Eye (tissue), 1 donor: ENCODE data around the gene RAB3IL1.
"Not testable (repeated sequence)": the region's sequence is repeated elsewhere in the genome, so short reads cannot be mapped to it uniquely, and the experiment has no call there.

Experiments
- DNase-seq: peaks from one replicate; pipeline ENCODE4 v3.0.0-alpha.2; 2015

Gene RAB3IL1

GRCh38 chr11:61917334-61918109, at the start of gene RAB3IL1:
Gene RAB3IL1 (minus strand): TSS chr11:61917566. CDS start chr11:61917367, 199 bp downstream.
- peak; percentile 74 for DNase-seq

GRCh38 chr11:61966734-61967115, 49.4 kb upstream of the RAB3IL1 start:
- DNase-seq = no peak

GRCh38 chr11:61964666-61965271, 47.4 kb upstream of the RAB3IL1 start:
- not testable (repeated sequence) for DNase-seq

- DNase-seq = no peak
Observed at GRCh38 chr11:61964058-61964665, 46.8 kb upstream of the RAB3IL1 start.

- DNase-seq = no peak
Observed at GRCh38 chr11:61963282-61964057, 46.1 kb upstream of the RAB3IL1 start.

- DNase-seq = no peak
Observed at GRCh38 chr11:61963016-61963281, 45.6 kb upstream of the RAB3IL1 start.

GRCh38 chr11:61962213-61963015, 45.0 kb upstream of the RAB3IL1 start:
- no peak for DNase-seq

- no peak for DNase-seq
Observed at GRCh38 chr11:61961570-61962212, 44.3 kb upstream of the RAB3IL1 start.

- DNase-seq = no peak
Observed at GRCh38 chr11:61960532-61960931, 43.2 kb upstream of the RAB3IL1 start.

GRCh38 chr11:61959678-61960077, 42.3 kb upstream of the RAB3IL1 start:
- DNase-seq = no peak

- no peak for DNase-seq
Observed at GRCh38 chr11:61959114-61959513, 41.7 kb upstream of the RAB3IL1 start.

GRCh38 chr11:61958590-61958989, 41.2 kb upstream of the RAB3IL1 start:
- DNase-seq = no peak

GRCh38 chr11:61957021-61957770, 39.8 kb upstream of the RAB3IL1 start:
- no peak for DNase-seq

- no peak for DNase-seq
Observed at GRCh38 chr11:61956191-61957020, 39.0 kb upstream of the RAB3IL1 start.

GRCh38 chr11:61955422-61956135, 38.2 kb upstream of the RAB3IL1 start:
- peak; percentile 65 for DNase-seq

- peak; percentile 69 for DNase-seq
Observed at GRCh38 chr11:61954851-61955421, 37.6 kb upstream of the RAB3IL1 start.

GRCh38 chr11:61954106-61954850, 36.9 kb upstream of the RAB3IL1 start:
- no peak for DNase-seq

- not testable (repeated sequence) for DNase-seq
Observed at GRCh38 chr11:61953632-61954031, 36.3 kb upstream of the RAB3IL1 start.

GRCh38 chr11:61952882-61953281, 35.5 kb upstream of the RAB3IL1 start:
- DNase-seq = no peak
